GM21723 (cell line): ENCODE measurements around the gene RUVBL1.
A peak's percentile ranks its signal among the peaks of the same experiment; 100 is the strongest.

Source experiments
- ATAC-seq: cut with Tn5 transposase; IDR thresholded peaks from one replicate; pipeline ENCODE4 v1.9.1; 2021; ENCODE audit warnings: mild to moderate bottlenecking, moderate library complexity; ENCODE audit not compliant: unreplicated experiment

RUVBL1 gene

GRCh38 chr3:128070898-128071591 is 52.6 kb downstream of the RUVBL1 start:
- no peak for ATAC-seq

GRCh38 chr3:128069271-128069670 is 54.3 kb downstream of the RUVBL1 start:
- ATAC-seq, result no peak

DNA sequence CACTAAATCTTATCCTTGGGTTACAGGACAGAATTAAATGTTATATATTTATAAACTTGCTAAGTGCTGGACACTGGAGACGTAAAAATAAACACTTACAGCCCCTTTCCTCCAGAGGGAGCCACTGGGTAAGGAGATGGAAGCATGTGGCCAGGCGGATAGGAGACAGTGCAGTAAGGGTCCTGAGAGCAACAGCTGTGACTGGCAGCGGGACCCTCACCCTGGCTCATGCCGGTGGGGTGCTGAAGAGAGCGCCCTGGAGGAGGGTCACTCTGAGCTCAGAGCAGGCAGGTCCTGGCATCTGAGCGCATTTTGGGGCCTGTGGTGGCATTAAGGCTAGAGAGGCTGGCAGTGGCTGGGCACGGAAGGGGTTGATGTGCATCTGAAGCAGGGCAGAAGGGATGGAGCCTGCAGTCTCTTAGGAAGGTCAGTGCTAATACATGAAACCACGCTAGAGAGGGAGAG is 55.4 kb downstream of the RUVBL1 start:
- no peak for ATAC-seq

GRCh38 chr3:128067489-128067888 is 56.1 kb downstream of the RUVBL1 start:
- ATAC-seq, result no peak

GRCh38 chr3:128066676-128067075 is 56.9 kb downstream of the RUVBL1 start:
- no peak for ATAC-seq

DNA sequence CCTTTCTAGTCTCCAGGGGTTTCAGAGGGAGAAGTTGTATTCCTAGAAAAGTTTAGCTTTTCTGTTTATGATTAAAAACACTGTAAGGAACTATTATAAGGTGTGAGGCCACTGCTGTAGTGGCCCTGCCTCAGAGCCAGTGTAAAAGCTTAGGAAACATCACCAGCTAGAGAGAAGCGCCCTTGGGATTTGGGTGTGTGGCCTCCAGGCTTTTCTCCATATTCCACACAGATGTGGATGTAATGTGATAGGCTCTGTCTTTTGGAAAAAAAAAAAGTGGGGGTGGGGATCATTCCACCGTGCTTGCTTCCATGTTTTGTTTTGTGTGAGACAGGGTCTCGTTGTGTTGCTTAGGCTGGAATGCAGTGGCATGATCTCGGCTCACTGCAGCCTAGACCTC is 57.5 kb downstream of the RUVBL1 start:
- ATAC-seq, result no peak

DNA sequence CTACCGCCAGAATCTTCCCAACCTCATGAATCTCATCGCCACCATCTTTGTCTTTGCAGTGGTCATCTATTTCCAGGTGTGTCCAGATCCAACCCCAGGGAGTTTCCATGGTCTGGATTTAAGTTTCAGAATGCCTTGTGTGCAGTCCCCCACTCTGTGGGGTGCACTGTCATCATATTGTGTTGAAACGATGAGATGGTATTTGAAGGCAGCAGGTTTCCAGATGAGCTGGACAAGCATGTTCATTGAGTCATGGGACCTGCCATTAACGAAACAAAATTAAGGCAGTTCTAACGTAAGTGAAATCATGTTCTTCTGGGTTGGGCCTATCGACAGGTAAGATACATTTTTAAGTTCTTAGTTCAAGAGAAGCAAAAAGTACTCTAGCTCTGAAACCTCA is 58.6 kb downstream of the RUVBL1 start:
- ATAC-seq, result no peak

GRCh38 chr3:128063865-128064264 is 59.7 kb downstream of the RUVBL1 start:
- ATAC-seq, result no peak

GRCh38 chr3:128062033-128062745 is 61.4 kb downstream of the RUVBL1 start:
- ATAC-seq, result no peak

- no peak for ATAC-seq
Observed at GRCh38 chr3:128060473-128061381, 62.9 kb downstream of the RUVBL1 start.

DNA sequence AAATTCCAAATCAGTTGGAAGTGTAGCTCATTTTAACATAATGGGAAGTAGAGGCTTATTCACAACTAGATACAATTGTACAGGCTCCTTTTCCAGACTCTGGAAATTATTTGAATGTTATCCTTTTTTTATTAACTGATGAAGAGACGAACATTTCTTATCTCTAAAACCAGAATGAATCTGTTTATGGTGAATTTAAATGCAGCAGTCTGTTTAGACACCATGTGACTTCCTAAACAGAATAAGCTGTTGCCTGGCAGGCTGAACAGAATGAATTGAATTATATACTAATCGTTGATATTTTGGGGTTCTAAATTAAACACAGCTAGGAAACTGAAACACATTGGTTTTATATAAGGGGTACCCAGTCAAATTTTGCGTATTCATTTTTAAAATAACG is 67.4 kb downstream of the RUVBL1 start:
- no peak for ATAC-seq

- no peak for ATAC-seq
Observed at GRCh38 chr3:128054367-128054766, 69.2 kb downstream of the RUVBL1 start.

DNA sequence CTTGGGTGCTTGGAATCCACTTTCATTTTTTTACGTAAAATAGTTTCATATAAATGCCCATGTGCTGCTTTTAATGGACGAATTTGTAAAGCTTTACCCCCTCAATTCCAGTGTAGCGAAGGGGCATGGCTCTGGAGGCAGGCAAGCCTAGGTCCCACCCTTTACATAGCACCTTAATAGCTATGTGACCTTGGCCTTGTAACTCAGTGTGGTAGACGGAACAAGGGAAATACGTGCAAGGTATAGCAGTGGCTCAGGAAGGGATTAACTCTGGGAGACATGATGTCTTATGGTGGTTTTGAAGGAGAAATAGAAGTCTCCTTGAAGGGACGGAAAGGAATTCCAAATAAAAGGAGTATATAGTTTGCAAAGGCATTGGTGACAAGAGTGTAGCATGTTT is 70.0 kb downstream of the RUVBL1 start:
- no peak for ATAC-seq

DNA sequence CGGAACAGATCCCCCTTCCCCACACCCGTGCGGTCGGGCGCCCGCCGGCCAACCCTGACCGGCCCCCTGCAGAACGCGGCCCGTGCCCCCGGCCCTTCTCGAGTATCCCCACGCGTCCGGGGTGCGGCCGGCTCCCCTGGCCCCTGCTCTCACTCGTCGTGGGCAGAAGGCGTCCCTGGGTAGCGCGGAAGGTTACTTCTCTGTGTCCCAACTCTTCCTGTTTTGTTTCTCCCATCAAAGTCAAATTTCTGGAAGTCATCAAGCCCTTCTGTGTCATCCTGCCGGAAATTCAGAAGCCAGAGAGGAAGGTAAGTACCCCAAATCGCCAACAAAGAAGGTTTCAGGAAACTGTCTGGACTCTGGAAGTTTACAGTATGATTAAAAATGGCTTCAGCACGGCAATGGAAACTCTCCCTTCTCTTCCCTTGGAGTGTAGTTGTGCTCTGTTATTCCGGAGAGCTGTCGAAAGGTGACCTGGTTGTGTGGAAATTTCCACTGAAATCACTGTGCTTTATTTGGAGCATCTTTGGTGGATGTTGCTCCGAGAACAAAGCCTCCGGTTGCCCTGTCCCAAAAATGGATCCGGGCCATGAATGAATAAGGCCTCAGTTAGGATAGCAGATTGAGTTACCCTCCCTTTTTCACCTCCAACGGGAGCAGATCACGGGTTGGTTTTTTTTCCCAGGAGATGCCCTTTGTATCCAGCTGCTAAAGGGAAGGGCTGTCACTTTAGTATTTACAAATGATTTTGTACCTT is 70.8 kb downstream of the RUVBL1 start:
- ATAC-seq, result no peak

- ATAC-seq, result peak; percentile 94
Observed at GRCh38 chr3:128051837-128052594, 71.6 kb downstream of the RUVBL1 start, which contains the start of gene SEC61A1. Gene SEC61A1 (plus strand): TSS chr3:128052437. CDS start chr3:128052553, 116 bp downstream.

DNA sequence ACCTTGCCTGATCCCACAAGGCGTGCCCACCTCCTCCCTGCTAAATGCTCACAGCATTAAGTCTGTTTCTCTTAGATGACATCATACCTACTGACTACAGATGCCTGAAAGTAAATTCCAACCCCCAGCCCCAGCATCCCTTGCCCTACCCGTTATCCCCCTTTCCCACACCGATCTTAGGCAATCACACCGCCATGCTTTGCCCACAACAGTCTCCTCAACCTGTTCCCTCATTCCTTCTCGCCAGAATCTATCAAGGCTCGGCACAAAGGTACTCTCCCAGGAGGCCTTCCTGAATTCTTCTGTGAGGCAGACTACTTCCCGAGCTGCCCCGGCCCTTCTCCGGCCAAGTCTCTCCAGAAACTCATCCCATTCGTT is 72.2 kb downstream of the RUVBL1 start:
- no peak for ATAC-seq

- no peak for ATAC-seq
Observed at GRCh38 chr3:128050597-128050996, 73.0 kb downstream of the RUVBL1 start.

- ATAC-seq, result no peak
Observed at GRCh38 chr3:128041344-128041743, 82.3 kb downstream of the RUVBL1 start.

DNA sequence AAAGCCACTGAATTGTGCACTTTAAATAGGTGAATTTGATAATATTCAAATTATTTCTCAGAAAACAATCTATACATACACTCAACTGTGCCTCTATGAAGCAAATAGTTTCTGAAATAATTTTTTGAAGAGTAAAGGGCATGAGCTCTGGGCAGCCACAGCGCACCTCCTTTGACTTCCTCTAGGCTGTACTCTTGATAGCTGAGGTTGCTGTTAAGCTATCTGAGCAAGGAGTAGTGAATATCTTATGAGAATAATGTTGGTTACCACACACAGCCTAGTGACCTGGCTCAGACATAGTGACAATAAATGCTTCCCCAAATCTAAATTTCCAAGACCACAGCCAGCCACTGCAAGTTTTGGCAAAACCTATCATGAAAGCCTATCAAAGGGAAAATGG is 83.0 kb downstream of the RUVBL1 start:
- ATAC-seq, result no peak

DNA sequence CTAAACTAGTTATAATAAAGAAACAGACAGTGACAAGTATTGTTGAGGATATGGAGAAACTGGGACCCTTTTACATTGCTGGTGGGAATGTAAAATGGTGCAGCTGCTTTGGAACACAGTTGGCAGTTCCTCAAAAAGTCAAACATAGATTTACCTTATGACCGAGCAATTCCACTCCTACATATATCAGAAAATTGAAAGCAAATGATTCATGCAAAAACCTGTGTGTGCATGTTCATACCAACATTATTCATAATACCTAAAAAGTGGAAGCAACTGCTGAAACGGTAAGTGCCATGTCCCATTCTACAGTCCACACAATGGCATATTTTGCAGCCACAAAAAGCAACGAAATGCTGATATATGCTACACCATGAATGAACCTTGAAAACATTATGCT is 83.6 kb downstream of the RUVBL1 start:
- no peak for ATAC-seq
